ENCODE data around the gene TTC7B.
A peak's percentile ranks its signal among the peaks of the same experiment; 100 is the strongest.

TTC7B gene

DNA sequence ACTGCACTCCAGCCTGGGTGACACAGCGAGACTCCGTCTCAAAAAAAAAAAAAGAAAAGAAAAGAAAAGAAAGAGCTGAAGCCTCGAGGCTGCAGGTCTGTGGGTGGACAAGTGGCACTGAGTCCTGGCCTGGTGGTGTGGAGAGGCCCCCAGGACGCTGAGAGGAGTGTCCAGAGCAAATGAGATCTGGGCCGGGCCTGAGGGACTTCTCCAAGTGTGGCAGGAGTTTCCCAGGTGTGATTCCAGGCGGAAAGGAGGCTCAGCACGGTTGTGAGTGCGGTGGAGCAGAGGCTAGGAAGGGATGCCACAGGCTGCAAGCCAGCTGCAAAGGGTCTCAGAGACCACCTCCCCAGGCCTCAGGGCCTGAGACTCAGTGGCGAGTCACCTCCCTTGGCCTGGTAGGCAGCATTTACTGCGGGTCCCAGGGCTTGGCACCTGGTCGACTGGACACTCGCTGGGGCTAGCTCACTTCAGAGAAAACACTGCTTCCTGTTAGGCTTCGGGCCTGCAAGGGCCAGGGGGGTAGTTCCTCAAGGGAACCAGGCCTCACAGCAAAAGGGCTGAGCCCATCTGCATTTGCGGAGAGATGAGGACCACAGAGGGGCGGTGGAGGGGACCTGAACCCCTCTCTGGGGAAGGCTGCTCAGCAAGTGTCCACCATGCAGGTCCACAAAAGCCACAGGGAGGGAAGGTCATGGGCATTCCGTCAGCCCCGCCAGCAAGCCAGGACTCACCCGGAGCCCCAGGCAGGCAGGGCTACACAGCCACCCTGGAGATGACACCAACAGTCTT is 11.7 kb downstream of the TTC7B start:
- no peak for DNase-seq

GRCh38 chr14:90803249-90803648 is 13.0 kb downstream of the TTC7B start:
- no peak for DNase-seq

GRCh38 chr14:90799420-90799819 is 16.8 kb downstream of the TTC7B start:
- DNase-seq = no peak

DNA sequence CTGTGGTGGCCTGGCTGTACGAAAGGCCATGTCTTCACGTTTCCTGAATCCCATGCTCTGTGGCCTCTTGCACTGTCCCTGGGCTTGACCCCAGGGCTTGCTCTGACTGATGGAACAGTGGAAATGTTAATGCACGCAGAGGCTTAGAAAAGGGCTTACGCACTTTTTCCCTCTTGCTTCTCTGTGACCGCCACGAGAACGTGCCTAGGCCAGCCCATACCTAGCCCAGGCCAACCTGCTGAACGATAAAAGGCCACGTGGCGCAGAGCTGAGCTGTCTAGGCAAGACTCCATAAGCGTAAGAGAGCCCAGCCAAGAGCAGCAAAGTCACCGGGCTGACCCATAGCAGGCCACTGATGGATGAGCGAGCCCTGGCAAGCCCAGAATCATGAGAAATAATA is 18.3 kb downstream of the TTC7B start:
- no peak for DNase-seq

- DNase-seq = no peak
Observed at GRCh38 chr14:90797451-90797850, 18.8 kb downstream of the TTC7B start.

- no peak for DNase-seq
Observed at GRCh38 chr14:90796329-90796728, 19.9 kb downstream of the TTC7B start.

DNA sequence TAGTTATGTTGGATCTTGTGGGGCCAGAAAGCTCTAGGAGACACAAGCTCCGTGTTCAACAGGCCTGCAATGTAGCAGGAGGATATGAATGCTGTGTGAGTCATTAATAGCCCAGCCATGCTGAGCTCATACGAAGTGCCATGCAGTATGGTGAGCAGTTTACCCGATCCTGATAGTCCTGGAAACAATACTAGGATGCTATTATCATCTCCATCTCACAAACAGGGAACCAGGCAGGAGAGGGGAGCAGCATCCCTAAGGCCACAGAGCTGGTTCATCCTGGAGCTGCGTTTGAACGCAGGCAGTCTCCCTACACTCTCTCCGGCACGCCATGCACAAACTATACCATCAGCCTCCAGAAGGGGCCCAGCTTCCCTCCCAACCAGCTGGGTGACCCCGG is 20.5 kb downstream of the TTC7B start:
- DNase-seq = no peak

- no peak for DNase-seq
Observed at GRCh38 chr14:90791486-90791885, 24.7 kb downstream of the TTC7B start.

GRCh38 chr14:90788031-90788430 is 28.2 kb downstream of the TTC7B start:
- no peak for DNase-seq

DNA sequence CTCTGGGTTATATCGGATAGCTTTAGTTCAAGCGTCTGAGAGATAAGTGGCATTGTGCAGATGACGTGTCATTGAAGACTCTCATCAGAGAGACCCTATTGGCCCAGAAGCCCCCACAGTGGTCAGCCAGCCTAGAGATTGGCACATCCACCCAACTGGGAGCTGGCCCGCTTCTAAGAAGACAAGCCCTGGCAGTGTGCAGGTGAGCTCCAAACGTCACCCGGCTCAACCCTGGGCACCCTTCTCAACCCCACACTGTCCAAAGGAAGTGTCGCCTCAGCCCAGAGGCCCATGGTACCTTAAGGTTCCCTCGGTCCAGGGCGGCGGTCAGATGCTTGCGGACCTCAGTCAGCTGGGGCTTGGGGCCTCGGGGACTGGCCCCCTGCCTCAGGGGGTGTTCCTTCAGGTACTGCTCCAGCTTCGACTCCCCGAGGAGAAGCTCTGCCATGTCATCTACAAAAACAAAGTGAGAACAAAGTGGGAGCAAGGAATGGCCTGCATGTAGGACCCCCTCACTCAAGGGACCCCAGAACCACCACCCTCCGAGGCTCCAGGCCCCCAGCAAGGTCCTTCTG is 30.3 kb downstream of the TTC7B start:
- DNase-seq = no peak

GRCh38 chr14:90785471-90785870 is 30.8 kb downstream of the TTC7B start:
- DNase-seq = no peak

- no peak for DNase-seq
Observed at GRCh38 chr14:90784621-90785270, 31.5 kb downstream of the TTC7B start.

DNA sequence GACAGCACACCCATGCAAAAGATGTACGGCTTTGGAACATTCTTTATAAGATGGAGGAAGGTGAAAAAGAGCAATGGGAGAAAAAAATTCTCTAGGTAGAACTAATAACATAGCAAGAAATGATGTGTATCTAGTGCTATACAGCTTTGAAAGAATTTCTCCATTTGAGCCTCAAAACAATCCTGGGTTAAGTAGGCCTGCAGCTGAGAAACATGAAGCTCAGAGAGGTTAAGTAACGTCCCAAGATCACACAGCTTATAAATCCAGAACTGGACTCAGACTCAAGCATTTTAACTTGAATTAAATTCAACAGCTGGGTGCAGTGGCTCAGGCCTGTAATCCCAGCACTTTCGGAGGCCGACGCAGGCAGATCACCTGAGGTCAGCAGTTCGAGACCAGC is 32.9 kb downstream of the TTC7B start:
- no peak for DNase-seq

- no peak for DNase-seq
Observed at GRCh38 chr14:90782892-90783291, 33.3 kb downstream of the TTC7B start.

DNA sequence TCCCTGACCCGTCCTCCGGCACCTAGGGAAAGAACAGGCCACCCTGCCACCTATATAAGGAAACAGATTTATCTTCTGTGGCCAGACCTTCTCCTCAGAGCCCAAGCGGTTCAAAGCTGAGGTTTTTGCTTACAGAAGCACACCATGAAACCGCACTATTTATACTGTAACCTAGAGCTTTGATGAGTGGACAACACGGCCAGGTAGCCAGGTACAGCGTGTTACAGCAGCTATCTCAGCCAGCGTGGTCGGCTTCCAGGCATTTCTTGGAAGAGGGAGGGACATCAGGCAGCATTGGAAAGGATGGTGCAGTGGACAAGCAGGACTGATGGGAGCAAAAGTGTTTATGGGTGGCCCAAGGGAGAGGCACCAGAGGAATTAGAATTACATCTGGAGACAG is 34.4 kb downstream of the TTC7B start:
- DNase-seq = no peak

DNA sequence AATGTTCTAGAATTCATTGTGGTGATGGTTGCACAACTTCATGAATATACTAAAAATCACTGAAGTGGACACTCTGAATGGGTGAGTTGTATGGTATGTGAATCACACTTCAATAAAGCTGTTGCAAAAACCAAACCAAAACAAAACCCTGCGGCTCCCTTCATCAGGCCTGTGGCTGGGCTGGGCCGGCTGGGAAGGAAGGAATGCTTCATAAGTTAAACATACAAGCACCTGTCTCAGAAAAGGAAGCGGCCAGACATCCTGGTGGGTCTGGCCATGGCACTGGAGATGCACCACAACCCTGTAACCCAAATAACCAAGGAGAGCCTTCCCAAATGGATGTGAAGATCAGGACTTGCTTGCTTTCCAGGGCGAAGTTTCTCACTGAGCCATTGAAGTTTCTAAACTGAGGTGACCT is 34.9 kb downstream of the TTC7B start:
- DNase-seq = no peak

- DNase-seq = no peak
Observed at GRCh38 chr14:90780519-90780918, 35.7 kb downstream of the TTC7B start.

- peak; percentile 16 for DNase-seq
Observed at GRCh38 chr14:90778571-90779255, 37.5 kb downstream of the TTC7B start.

- no peak for DNase-seq
Observed at GRCh38 chr14:90777830-90778485, 38.3 kb downstream of the TTC7B start.

GRCh38 chr14:90777358-90777757 is 38.9 kb downstream of the TTC7B start:
- DNase-seq = no peak

DNA sequence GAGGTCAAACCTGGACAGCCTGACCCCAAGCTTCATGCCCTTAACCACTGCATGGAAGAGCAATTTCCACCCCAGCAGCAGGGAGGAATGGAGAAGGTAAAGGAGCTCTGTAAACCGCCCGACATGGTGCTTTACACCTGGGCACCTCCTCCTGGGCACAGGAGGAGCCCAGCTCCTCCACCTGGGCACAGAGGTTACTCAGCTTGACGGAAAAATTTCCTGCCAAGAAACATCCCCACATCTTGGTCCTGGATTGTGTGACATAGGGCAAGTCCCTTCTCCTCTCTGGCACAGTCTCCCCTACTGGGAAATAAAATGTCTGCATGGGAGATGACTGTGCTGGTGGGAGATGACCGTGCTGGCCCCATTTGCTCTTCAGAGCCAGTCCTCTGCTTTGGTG is 40.8 kb downstream of the TTC7B start:
- DNase-seq = no peak

DNA sequence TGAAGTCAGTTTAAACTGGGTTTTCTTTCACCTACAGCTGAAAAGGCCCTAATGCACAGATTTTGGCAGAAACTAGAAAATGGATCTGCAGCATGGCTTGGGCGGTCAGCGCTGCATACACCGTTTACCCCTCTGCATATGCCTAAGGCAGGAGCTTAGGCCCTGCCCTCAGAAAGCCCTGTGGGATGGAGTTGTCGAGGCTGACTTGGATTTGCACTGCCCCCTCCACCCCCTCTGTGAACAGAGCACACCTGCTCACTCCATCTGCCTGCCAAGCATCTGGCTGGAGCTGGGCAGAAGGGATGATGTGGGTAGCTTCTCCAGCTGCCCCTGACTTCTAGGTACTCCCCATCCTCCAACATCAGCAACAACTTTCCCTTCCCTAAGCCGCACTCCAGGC is 41.9 kb downstream of the TTC7B start:
- DNase-seq = no peak

DNA sequence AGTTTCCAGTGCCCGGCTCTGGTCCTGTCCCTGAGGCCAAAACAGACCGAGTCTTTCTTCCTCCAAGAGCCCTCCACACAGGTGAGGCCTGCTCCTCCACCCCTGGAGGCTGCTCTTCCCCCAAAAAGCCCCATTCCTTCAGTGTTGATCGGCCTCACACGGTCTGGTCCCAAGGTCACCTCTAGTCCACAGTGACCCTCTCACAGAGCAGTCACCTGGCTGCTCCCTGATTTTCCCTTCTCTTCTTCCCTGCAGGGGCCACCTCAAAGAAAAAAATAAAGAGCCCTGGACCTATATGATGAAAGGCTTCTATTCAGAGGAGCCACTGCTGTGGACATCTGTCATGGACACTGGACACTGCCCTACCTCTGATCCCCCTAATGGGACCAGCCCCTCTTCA is 42.5 kb downstream of the TTC7B start:
- DNase-seq = no peak

Measured in DMS79 treated with DMSO at 0.1 percent for 48 hours (cell line).